Stimulated activated CD4-positive, alpha-beta T cell treated with anti-CD3 and anti-CD28 coated beads, Interleukin-1b, Interleukin-23, amount 100 ng/mL, for 48 hours (primary cell): ENCODE measurements around the gene GPBP1.
"Not testable (repeated sequence)": the region's sequence is repeated elsewhere in the genome, so short reads cannot be mapped to it uniquely, and the experiment has no call there.

ENCODE experiments used
- DNase-seq: peaks from one replicate; pipeline ENCODE4 v3.0.0-alpha.2; 2020

Gene GPBP1

GRCh38 chr5:57173319-57174127, at the start of gene GPBP1:
Gene GPBP1 (plus strand): TSS chr5:57174059. CDS start chr5:57214131, 40,072 bp downstream.
- peak; percentile 97 for DNase-seq

- no peak for DNase-seq
Observed at GRCh38 chr5:57128325-57128724, 45.5 kb upstream of the GPBP1 start.

- DNase-seq, result no peak
Observed at GRCh38 chr5:57133574-57133973, 40.3 kb upstream of the GPBP1 start.

- DNase-seq, result no peak
Observed at GRCh38 chr5:57137401-57137800, 36.5 kb upstream of the GPBP1 start.

GRCh38 chr5:57152316-57152715, 21.5 kb upstream of the GPBP1 start:
- no peak for DNase-seq

GRCh38 chr5:57155033-57155432, 18.8 kb upstream of the GPBP1 start:
- DNase-seq, result no peak

- no peak for DNase-seq
Observed at GRCh38 chr5:57157131-57157530, 16.7 kb upstream of the GPBP1 start.

GRCh38 chr5:57157666-57158065, 16.2 kb upstream of the GPBP1 start:
- no peak for DNase-seq

GRCh38 chr5:57163553-57164006, 10.3 kb upstream of the GPBP1 start:
- DNase-seq, result no peak

- no peak for DNase-seq
Observed at GRCh38 chr5:57164124-57164523, 9.7 kb upstream of the GPBP1 start.

GRCh38 chr5:57165171-57165570, 8.7 kb upstream of the GPBP1 start:
- not testable (repeated sequence) for DNase-seq

GRCh38 chr5:57166276-57166675, 7.6 kb upstream of the GPBP1 start:
- no peak for DNase-seq

GRCh38 chr5:57167201-57167600, 6.7 kb upstream of the GPBP1 start:
- DNase-seq, result no peak

GRCh38 chr5:57170116-57170515, 3.7 kb upstream of the GPBP1 start:
- DNase-seq, result not testable (repeated sequence)

- peak; percentile 47 for DNase-seq
Observed at GRCh38 chr5:57171816-57172465, 1.9 kb upstream of the GPBP1 start.

GRCh38 chr5:57172466-57173318, 1.2 kb upstream of the GPBP1 start:
- DNase-seq, result no peak

GRCh38 chr5:57174128-57174889, 450 bp downstream of the GPBP1 start:
- DNase-seq, result peak; percentile 40

GRCh38 chr5:57174890-57175510, 1.1 kb downstream of the GPBP1 start:
- no peak for DNase-seq

GRCh38 chr5:57175551-57176309, 1.9 kb downstream of the GPBP1 start:
- DNase-seq, result peak; percentile 49

- DNase-seq, result no peak
Observed at GRCh38 chr5:57176350-57176857, 2.5 kb downstream of the GPBP1 start.
